Measurements from ENCODE around the gene MYO15B. TPM values are rescaled to one million over a fixed set of nuclear protein-coding genes. Genes with fewer than 3 reads are reported as not detected.

MYO15B gene
- total RNA-seq, 1 experiment from 2014 or later = 26.5 TPM

- no peak for ATAC-seq
- CTCF ChIA-PET = interaction anchor here (0.6 kb wide), 1 partner anchor 713 kb away, joined by 3 read pairs; no protein-coding TSS in a partner anchor
- POLR2A ChIA-PET = no interaction called here
- Histone ChIP-seq H3K9me3 (ENCODE audit: control insufficient read depth, insufficient read depth, low read depth, low read length) (no peaks in the 10 kb centered on the region), H3K27me3 (ENCODE audit: control insufficient read depth, insufficient read depth, low read length) (no peaks in the 10 kb centered on the region), H3K4me3 (ENCODE audit: low read depth in 2 of 2, low read length in 2 of 2) (no peak overlapping the region), H3K36me3 (ENCODE audit: control insufficient read depth, insufficient read depth, low read length) (peaks cover 35% of the 10 kb centered on the region), H3K4me1 (ENCODE audit: control insufficient read depth, insufficient read depth, low read length) (peaks cover 13% of the 10 kb centered on the region), H3K27ac (ENCODE audit: low read length) (no peak overlapping the region)
- in situ Hi-C loops (cut with HindIII; ENCODE audit: low pct_unique_long_range_greater_than_20kb, low sequenced_read_pairs) = no loop called here
- BruUV-seq (replicated peaks) = no TSS peak
- intact Hi-C loops (cut with micrococcal nuclease; ENCODE audit: unreplicated experiment) = no loop called here
- no peak for DNase-seq (ENCODE audit: low read depth, low spot score)
- TF ChIP-seq TCF7L2 (IDR thresholded peaks at IDR 0.05; ENCODE audit: low read depth, low read length) = no peak
- no peak for TF ChIP-seq SIN3A (IDR thresholded peaks at IDR 0.05; ENCODE audit: borderline replicate concordance, insufficient read depth, low read depth, low read length)
- no peak for TF ChIP-seq CTCF (IDR thresholded peaks at IDR 0.05)
Observed at GRCh38 chr17:75670868-75671267, 83.3 kb downstream of the MYO15B start.

- BruUV-seq (replicated peaks) = no TSS peak
Observed at GRCh38 chr17:75672011-75672410, 84.4 kb downstream of the MYO15B start.

More at GRCh38 chr17:75672011-75672410, 84.4 kb downstream of the MYO15B start:
- TF ChIP-seq SIN3A (IDR thresholded peaks at IDR 0.05; ENCODE audit: borderline replicate concordance, insufficient read depth, low read depth, low read length) (no peak), POLR2AphosphoS5 (IDR thresholded peaks at IDR 0.05; ENCODE audit: low read depth, low read length) (no peak), TCF7L2 (IDR thresholded peaks at IDR 0.05; ENCODE audit: low read depth, low read length) (no peak), REST (IDR thresholded peaks at IDR 0.05; ENCODE audit: insufficient read depth in 1 of 2, low read depth in 2 of 2, low read length in 1 of 2) (no peak), CTCF (IDR thresholded peaks at IDR 0.05) (no peak)
- no peak overlapping the region for H3K4me3 ChIP-seq (ENCODE audit: low read depth in 2 of 2, low read length in 2 of 2)
- DNase-seq (ENCODE audit: low read depth, low spot score) (no peak), ATAC-seq (no peak)
- H3K27ac ChIP-seq (ENCODE audit: low read length) = no peak overlapping the region
- intact Hi-C loops (cut with micrococcal nuclease; ENCODE audit: unreplicated experiment) (no loop called here), in situ Hi-C loops (cut with HindIII; ENCODE audit: low pct_unique_long_range_greater_than_20kb, low sequenced_read_pairs) (no loop called here)
- H3K36me3 ChIP-seq (ENCODE audit: control insufficient read depth, insufficient read depth, low read length) = peaks cover 37% of the 10 kb centered on the region
- peaks cover 8% of the 10 kb centered on the region for H3K4me1 ChIP-seq (ENCODE audit: control insufficient read depth, insufficient read depth, low read length)
- no peaks in the 10 kb centered on the region for H3K27me3 ChIP-seq (ENCODE audit: control insufficient read depth, insufficient read depth, low read length)
- ChIA-PET CTCF (no interaction called here), POLR2A (no interaction called here)
- no peaks in the 10 kb centered on the region for H3K9me3 ChIP-seq (ENCODE audit: control insufficient read depth, insufficient read depth, low read depth, low read length)

Data from Panc1 (cell line).